Measurements from ENCODE around the gene FHL3. TPM values are rescaled to one million over a fixed set of nuclear protein-coding genes. Genes with fewer than 3 reads are reported as not detected.

FHL3 gene
- total RNA-seq, 1 experiment from 2014 or later, result 23.4 TPM

DNA sequence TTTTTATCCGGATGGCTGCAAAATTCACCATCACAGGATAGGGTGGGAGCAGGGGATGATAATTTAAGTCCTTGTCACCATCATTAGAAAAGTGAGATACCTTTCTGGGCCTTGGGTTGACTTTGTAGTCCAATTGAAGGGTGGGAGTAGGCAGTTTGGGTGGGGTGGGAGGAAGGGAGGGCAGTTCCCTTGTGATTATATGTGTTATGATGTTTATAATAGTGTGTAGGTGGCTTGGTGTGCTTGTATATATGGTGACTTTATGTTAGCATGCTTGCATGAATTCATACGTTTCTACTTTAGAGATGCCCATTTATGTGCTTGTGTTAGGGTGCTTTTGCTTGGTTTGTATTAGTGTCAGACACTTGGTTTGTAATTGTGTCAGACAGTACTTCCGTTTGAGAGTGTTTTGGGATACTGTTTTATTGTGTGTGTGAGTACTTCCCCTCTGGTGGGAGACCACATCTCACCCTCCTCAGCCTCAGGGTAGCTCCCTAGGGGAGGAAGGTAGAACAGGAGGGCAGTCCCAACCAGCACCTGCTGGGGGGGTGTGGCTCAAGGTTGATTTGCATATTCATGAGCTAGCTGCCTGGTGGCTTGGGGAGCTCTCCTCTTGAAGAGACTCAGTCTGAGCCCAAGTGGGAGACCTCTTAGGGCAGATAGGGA, 47.6 kb upstream of the FHL3 start:
- no peaks in the 10 kb centered on the region for H3K27me3 ChIP-seq (ENCODE audit: control insufficient read depth, insufficient read depth, low read length)
- TF ChIP-seq POLR2AphosphoS5 (IDR thresholded peaks at IDR 0.05; ENCODE audit: low read depth, low read length) (no peak), TCF7L2 (IDR thresholded peaks at IDR 0.05; ENCODE audit: low read depth, low read length) (no peak), SIN3A (IDR thresholded peaks at IDR 0.05; ENCODE audit: borderline replicate concordance, insufficient read depth, low read depth, low read length) (no peak)
- TF ChIP-seq, protein P1, sequence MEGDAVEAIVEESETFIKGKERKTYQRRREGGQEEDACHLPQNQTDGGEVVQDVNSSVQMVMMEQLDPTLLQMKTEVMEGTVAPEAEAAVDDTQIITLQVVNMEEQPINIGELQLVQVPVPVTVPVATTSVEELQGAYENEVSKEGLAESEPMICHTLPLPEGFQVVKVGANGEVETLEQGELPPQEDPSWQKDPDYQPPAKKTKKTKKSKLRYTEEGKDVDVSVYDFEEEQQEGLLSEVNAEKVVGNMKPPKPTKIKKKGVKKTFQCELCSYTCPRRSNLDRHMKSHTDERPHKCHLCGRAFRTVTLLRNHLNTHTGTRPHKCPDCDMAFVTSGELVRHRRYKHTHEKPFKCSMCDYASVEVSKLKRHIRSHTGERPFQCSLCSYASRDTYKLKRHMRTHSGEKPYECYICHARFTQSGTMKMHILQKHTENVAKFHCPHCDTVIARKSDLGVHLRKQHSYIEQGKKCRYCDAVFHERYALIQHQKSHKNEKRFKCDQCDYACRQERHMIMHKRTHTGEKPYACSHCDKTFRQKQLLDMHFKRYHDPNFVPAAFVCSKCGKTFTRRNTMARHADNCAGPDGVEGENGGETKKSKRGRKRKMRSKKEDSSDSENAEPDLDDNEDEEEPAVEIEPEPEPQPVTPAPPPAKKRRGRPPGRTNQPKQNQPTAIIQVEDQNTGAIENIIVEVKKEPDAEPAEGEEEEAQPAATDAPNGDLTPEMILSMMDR (IDR thresholded peaks at IDR 0.05), result no peak
- TF ChIP-seq, protein P2, sequence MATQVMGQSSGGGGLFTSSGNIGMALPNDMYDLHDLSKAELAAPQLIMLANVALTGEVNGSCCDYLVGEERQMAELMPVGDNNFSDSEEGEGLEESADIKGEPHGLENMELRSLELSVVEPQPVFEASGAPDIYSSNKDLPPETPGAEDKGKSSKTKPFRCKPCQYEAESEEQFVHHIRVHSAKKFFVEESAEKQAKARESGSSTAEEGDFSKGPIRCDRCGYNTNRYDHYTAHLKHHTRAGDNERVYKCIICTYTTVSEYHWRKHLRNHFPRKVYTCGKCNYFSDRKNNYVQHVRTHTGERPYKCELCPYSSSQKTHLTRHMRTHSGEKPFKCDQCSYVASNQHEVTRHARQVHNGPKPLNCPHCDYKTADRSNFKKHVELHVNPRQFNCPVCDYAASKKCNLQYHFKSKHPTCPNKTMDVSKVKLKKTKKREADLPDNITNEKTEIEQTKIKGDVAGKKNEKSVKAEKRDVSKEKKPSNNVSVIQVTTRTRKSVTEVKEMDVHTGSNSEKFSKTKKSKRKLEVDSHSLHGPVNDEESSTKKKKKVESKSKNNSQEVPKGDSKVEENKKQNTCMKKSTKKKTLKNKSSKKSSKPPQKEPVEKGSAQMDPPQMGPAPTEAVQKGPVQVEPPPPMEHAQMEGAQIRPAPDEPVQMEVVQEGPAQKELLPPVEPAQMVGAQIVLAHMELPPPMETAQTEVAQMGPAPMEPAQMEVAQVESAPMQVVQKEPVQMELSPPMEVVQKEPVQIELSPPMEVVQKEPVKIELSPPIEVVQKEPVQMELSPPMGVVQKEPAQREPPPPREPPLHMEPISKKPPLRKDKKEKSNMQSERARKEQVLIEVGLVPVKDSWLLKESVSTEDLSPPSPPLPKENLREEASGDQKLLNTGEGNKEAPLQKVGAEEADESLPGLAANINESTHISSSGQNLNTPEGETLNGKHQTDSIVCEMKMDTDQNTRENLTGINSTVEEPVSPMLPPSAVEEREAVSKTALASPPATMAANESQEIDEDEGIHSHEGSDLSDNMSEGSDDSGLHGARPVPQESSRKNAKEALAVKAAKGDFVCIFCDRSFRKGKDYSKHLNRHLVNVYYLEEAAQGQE (IDR thresholded peaks at IDR 0.05; ENCODE audit: insufficient read depth in 1 of 2, low read depth in 2 of 2, low read length in 1 of 2), result no peak
- in situ Hi-C loops (cut with HindIII; ENCODE audit: low pct_unique_long_range_greater_than_20kb, low sequenced_read_pairs), result no loop called here
- H3K9me3 ChIP-seq (ENCODE audit: control insufficient read depth, insufficient read depth, low read depth, low read length), result no peaks in the 10 kb centered on the region
- BruUV-seq (replicated peaks), result no TSS peak
- no peak for DNase-seq (ENCODE audit: low read depth, low spot score)
- CTCF ChIA-PET, result interaction anchor here (1.2 kb wide), 1 partner anchor 19 kb away, joined by 3 read pairs; no protein-coding TSS in a partner anchor
- H3K4me3 ChIP-seq (ENCODE audit: low read depth in 2 of 2, low read length in 2 of 2), result no peak overlapping the region
- H3K4me1 ChIP-seq (ENCODE audit: control insufficient read depth, insufficient read depth, low read length), result no peaks in the 10 kb centered on the region
- no peak for ATAC-seq
- intact Hi-C loops (cut with micrococcal nuclease; ENCODE audit: unreplicated experiment), result no loop called here
- H3K27ac ChIP-seq (ENCODE audit: low read length), result no peak overlapping the region
- no peaks in the 10 kb centered on the region for H3K36me3 ChIP-seq (ENCODE audit: control insufficient read depth, insufficient read depth, low read length)
- POLR2A ChIA-PET, result no interaction called here

DNA sequence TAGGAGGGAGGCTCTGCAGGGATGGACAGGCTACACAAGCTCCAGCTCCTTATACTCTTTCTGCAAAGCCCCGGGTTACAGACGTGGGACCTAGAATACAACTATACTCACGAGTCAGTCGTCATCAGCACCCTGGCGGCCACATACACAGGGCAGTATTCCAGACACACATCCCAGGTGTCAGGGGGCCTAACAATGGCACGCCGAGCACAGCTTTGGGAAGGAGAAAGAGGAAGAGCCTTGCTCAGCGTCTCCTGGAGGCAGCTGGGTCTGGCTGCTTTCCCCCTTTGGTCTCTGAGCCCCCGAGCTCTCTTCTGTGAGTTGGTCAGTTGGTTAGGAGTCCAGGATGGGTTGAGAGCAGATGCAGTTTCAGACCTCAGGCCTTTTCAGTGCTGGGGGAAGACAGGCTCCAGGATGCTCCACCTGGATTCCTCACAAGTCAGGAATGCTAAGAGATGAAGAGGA, 45.8 kb upstream of the FHL3 start:
- no peak overlapping the region for H3K4me3 ChIP-seq (ENCODE audit: low read depth in 2 of 2, low read length in 2 of 2)
- in situ Hi-C loops (cut with HindIII; ENCODE audit: low pct_unique_long_range_greater_than_20kb, low sequenced_read_pairs), result no loop called here
- ChIA-PET CTCF (no interaction called here), POLR2A (no interaction called here)
- no peak overlapping the region for H3K27ac ChIP-seq (ENCODE audit: low read length)
- TF ChIP-seq POLR2AphosphoS5 (IDR thresholded peaks at IDR 0.05; ENCODE audit: low read depth, low read length) (no peak), TCF7L2 (IDR thresholded peaks at IDR 0.05; ENCODE audit: low read depth, low read length) (no peak), SIN3A (IDR thresholded peaks at IDR 0.05; ENCODE audit: borderline replicate concordance, insufficient read depth, low read depth, low read length) (no peak)
- TF ChIP-seq, protein P1 (IDR thresholded peaks at IDR 0.05), result no peak
- TF ChIP-seq, protein P2 (IDR thresholded peaks at IDR 0.05; ENCODE audit: insufficient read depth in 1 of 2, low read depth in 2 of 2, low read length in 1 of 2), result no peak
- ATAC-seq, result no peak
- no peaks in the 10 kb centered on the region for H3K4me1 ChIP-seq (ENCODE audit: control insufficient read depth, insufficient read depth, low read length)
- H3K9me3 ChIP-seq (ENCODE audit: control insufficient read depth, insufficient read depth, low read depth, low read length), result no peaks in the 10 kb centered on the region
- no peaks in the 10 kb centered on the region for H3K36me3 ChIP-seq (ENCODE audit: control insufficient read depth, insufficient read depth, low read length)
- H3K27me3 ChIP-seq (ENCODE audit: control insufficient read depth, insufficient read depth, low read length), result no peaks in the 10 kb centered on the region
- intact Hi-C loops (cut with micrococcal nuclease; ENCODE audit: unreplicated experiment), result no loop called here
- DNase-seq (ENCODE audit: low read depth, low spot score), result no peak
- BruUV-seq (replicated peaks), result no TSS peak
